Activated CD8-positive, alpha-beta memory T cell treated with anti-CD3 and anti-CD28 coated beads for 24 hours (primary cell): ENCODE measurements around the gene P2RY6.
A peak's percentile ranks its signal among the peaks of the same experiment; 100 is the strongest.

Source experiments
- DNase-seq: peaks from one replicate; pipeline ENCODE4 v3.0.0-alpha.2; 2020

The P2RY6 gene

GRCh38 chr11:73299751-73300150 is 27.6 kb downstream of the P2RY6 start:
- no peak for DNase-seq

GRCh38 chr11:73306069-73306841 is 34.1 kb downstream of the P2RY6 start:
- no peak for DNase-seq

- no peak for DNase-seq
Observed at GRCh38 chr11:73306977-73307322, 34.8 kb downstream of the P2RY6 start.

- DNase-seq: peak; percentile 98
Observed at GRCh38 chr11:73307323-73308002, 35.3 kb downstream of the P2RY6 start.

GRCh38 chr11:73308003-73308960 is 36.1 kb downstream of the P2RY6 start, which contains the start of gene ARHGEF17:
TSS of gene ARHGEF17 (plus strand) at chr11:73308276. CDS start at chr11:73308639, 363 bp downstream.
- DNase-seq: no peak

GRCh38 chr11:73308961-73309919 is 37.1 kb downstream of the P2RY6 start:
- no peak for DNase-seq

GRCh38 chr11:73310076-73310475 is 37.9 kb downstream of the P2RY6 start:
- no peak for DNase-seq

GRCh38 chr11:73310661-73311393 is 38.7 kb downstream of the P2RY6 start:
- no peak for DNase-seq

- no peak for DNase-seq
Observed at GRCh38 chr11:73311394-73311869, 39.3 kb downstream of the P2RY6 start.

GRCh38 chr11:73312036-73312435 is 39.9 kb downstream of the P2RY6 start:
- no peak for DNase-seq

GRCh38 chr11:73312851-73313327 is 40.8 kb downstream of the P2RY6 start:
- DNase-seq: no peak

GRCh38 chr11:73313652-73314051 is 41.5 kb downstream of the P2RY6 start:
- no peak for DNase-seq

- DNase-seq: no peak
Observed at GRCh38 chr11:73314117-73314961, 42.2 kb downstream of the P2RY6 start.

- no peak for DNase-seq
Observed at GRCh38 chr11:73315293-73316020, 43.3 kb downstream of the P2RY6 start.

- no peak for DNase-seq
Observed at GRCh38 chr11:73316422-73316821, 44.3 kb downstream of the P2RY6 start.

- no peak for DNase-seq
Observed at GRCh38 chr11:73317373-73317772, 45.2 kb downstream of the P2RY6 start.

GRCh38 chr11:73317803-73318202 is 45.7 kb downstream of the P2RY6 start:
- DNase-seq: no peak

GRCh38 chr11:73318501-73319011 is 46.4 kb downstream of the P2RY6 start:
- no peak for DNase-seq
